ENCODE results near the gene ERBB4.

ERBB4 gene

GRCh38 chr2:211833582-211834279 is 704.9 kb downstream of the ERBB4 start:
- ATAC-seq, result peak; percentile 80
- TF ChIP-seq ZC3H10 (CRISPR knock-in tag; IDR thresholded peaks at IDR 0.05), result peak; percentile 75
- TF ChIP-seq CREB5 (CRISPR knock-in tag; IDR thresholded peaks at IDR 0.05; ENCODE audit: low read depth), result no peak
- TF ChIP-seq ISL1 (CRISPR knock-in tag; IDR thresholded peaks at IDR 0.05), result peak; percentile 64
- no peak for TF ChIP-seq ZNF565 (CRISPR knock-in tag; conservative IDR thresholded peaks at IDR 0.05; ENCODE audit: low read depth)

- no peak for ATAC-seq
- TF ChIP-seq ARNTL (CRISPR knock-in tag; IDR thresholded peaks at IDR 0.05; ENCODE audit: borderline replicate concordance, low read depth) (no peak), GLIS3 (CRISPR knock-in tag; IDR thresholded peaks at IDR 0.05) (no peak)
Measured at GRCh38 chr2:211829725-211830124, 708.9 kb downstream of the ERBB4 start.

- ATAC-seq, result no peak
Measured at GRCh38 chr2:211823886-211824479, 714.6 kb downstream of the ERBB4 start.

GRCh38 chr2:211822686-211823335 is 715.8 kb downstream of the ERBB4 start:
- TF ChIP-seq ZNF70 (CRISPR knock-in tag; IDR thresholded peaks at IDR 0.05) (no peak), CSDC2 (CRISPR knock-in tag; IDR thresholded peaks at IDR 0.05) (no peak), PPARA (CRISPR knock-in tag; IDR thresholded peaks at IDR 0.05; ENCODE audit: borderline replicate concordance) (no peak), RARB (CRISPR knock-in tag; IDR thresholded peaks at IDR 0.05) (no peak), BACH2 (CRISPR knock-in tag; IDR thresholded peaks at IDR 0.05; ENCODE audit: borderline replicate concordance) (no peak), ZFP3 (CRISPR knock-in tag; IDR thresholded peaks at IDR 0.05) (no peak)
- ATAC-seq, result no peak

More at GRCh38 chr2:211823886-211824479, 714.6 kb downstream of the ERBB4 start:
- TF ChIP-seq TSHZ2 (CRISPR knock-in tag; IDR thresholded peaks at IDR 0.05) (no peak), OSR1 (CRISPR knock-in tag; IDR thresholded peaks at IDR 0.05) (no peak), ZNF565 (CRISPR knock-in tag; conservative IDR thresholded peaks at IDR 0.05; ENCODE audit: low read depth) (no peak), ZNF70 (CRISPR knock-in tag; IDR thresholded peaks at IDR 0.05) (no peak), TCF4 (CRISPR knock-in tag; IDR thresholded peaks at IDR 0.05; ENCODE audit: borderline replicate concordance) (no peak)

GRCh38 chr2:211816754-211817153 is 721.8 kb downstream of the ERBB4 start:
- TF ChIP-seq ISL1 (CRISPR knock-in tag; IDR thresholded peaks at IDR 0.05) (0 out of 2 replicates have a peak, but pooled peaks have one; percentile 20), ZFP30 (CRISPR knock-in tag; IDR thresholded peaks at IDR 0.05) (no peak)
- peak; percentile 28; the same call in 1 of the 3 replicates for ATAC-seq

GRCh38 chr2:211812587-211812986 is 726.0 kb downstream of the ERBB4 start:
- TF ChIP-seq OSR1 (CRISPR knock-in tag; IDR thresholded peaks at IDR 0.05), result no peak
- no peak for TF ChIP-seq CSRNP3 (CRISPR knock-in tag; IDR thresholded peaks at IDR 0.05)
- no peak for ATAC-seq

Data from SK-N-SH treated with all-trans-retinoic acid at 6 μM for 48 hours (cell line).